Measurements from ENCODE around the gene ZNF280C.
"Not testable (repeated sequence)": the region's sequence is repeated elsewhere in the genome, so short reads cannot be mapped to it uniquely, and the experiment has no call there.

Gene ZNF280C

GRCh38 chrX:130280901-130281300 lies 12.2 kb upstream of the ZNF280C start:
- Mint-ChIP-seq H3K36me3 (ENCODE audit: low read depth) (no peaks in the 10 kb centered on the region), H3K4me3 (no peak overlapping the region), H3K27ac (no peak overlapping the region), H3K4me1 (ENCODE audit: low read depth) (no peaks in the 10 kb centered on the region), H3K27me3 (no peaks in the 10 kb centered on the region), H3K9me3 (no peaks in the 10 kb centered on the region)

GRCh38 chrX:130272253-130272652 lies 3.6 kb upstream of the ZNF280C start:
- H3K4me3 Mint-ChIP-seq; H3K27me3 Mint-ChIP-seq; H3K36me3 Mint-ChIP-seq (ENCODE audit: low read depth); H3K27ac Mint-ChIP-seq; H3K4me1 Mint-ChIP-seq (ENCODE audit: low read depth); H3K9me3 Mint-ChIP-seq: not testable (repeated sequence)

GRCh38 chrX:130269391-130269790 lies 692 bp upstream of the ZNF280C start:
- not testable (repeated sequence) for H3K4me3 Mint-ChIP-seq; H3K9me3 Mint-ChIP-seq; H3K36me3 Mint-ChIP-seq (ENCODE audit: low read depth); H3K27ac Mint-ChIP-seq; H3K27me3 Mint-ChIP-seq
- peaks cover 22% of the 10 kb centered on the region for H3K4me1 Mint-ChIP-seq (ENCODE audit: low read depth)

- H3K27ac Mint-ChIP-seq = peak overlapping the region; percentile 81
- peak overlapping the region; percentile 89 for H3K4me3 Mint-ChIP-seq
- no peaks in the 10 kb centered on the region for H3K27me3 Mint-ChIP-seq
- H3K4me1 Mint-ChIP-seq (ENCODE audit: low read depth) = peaks cover 24% of the 10 kb centered on the region
- H3K9me3 Mint-ChIP-seq = peaks cover 4% of the 10 kb centered on the region
- no peaks in the 10 kb centered on the region for H3K36me3 Mint-ChIP-seq (ENCODE audit: low read depth)
These were observed 697 bp downstream of the ZNF280C start for GRCh38 chrX:130267956-130268448.

- H3K27ac Mint-ChIP-seq = no peak overlapping the region
- H3K4me1 Mint-ChIP-seq (ENCODE audit: low read depth) = peaks cover 28% of the 10 kb centered on the region
- H3K27me3 Mint-ChIP-seq = no peaks in the 10 kb centered on the region
- H3K9me3 Mint-ChIP-seq = no peaks in the 10 kb centered on the region
- peaks cover 3% of the 10 kb centered on the region for H3K36me3 Mint-ChIP-seq (ENCODE audit: low read depth)
- H3K4me3 Mint-ChIP-seq = no peak overlapping the region
These were observed 4.1 kb downstream of the ZNF280C start for GRCh38 chrX:130264573-130264972.

GRCh38 chrX:130263016-130263415 lies 5.7 kb downstream of the ZNF280C start:
- Mint-ChIP-seq H3K4me1 (ENCODE audit: low read depth) (peaks cover 25% of the 10 kb centered on the region), H3K27me3 (no peaks in the 10 kb centered on the region), H3K27ac (no peak overlapping the region), H3K36me3 (ENCODE audit: low read depth) (peaks cover 10% of the 10 kb centered on the region), H3K4me3 (no peak overlapping the region), H3K9me3 (no peaks in the 10 kb centered on the region)

- H3K27me3 Mint-ChIP-seq = no peaks in the 10 kb centered on the region
- no peak overlapping the region for H3K27ac Mint-ChIP-seq
- no peaks in the 10 kb centered on the region for H3K9me3 Mint-ChIP-seq
- peaks cover 20% of the 10 kb centered on the region for H3K4me1 Mint-ChIP-seq (ENCODE audit: low read depth)
- no peak overlapping the region for H3K4me3 Mint-ChIP-seq
- peaks cover 15% of the 10 kb centered on the region for H3K36me3 Mint-ChIP-seq (ENCODE audit: low read depth)
These were observed 6.5 kb downstream of the ZNF280C start for GRCh38 chrX:130262231-130262630.

- Mint-ChIP-seq H3K27me3 (no peaks in the 10 kb centered on the region), H3K4me3 (no peak overlapping the region), H3K27ac (no peak overlapping the region), H3K36me3 (ENCODE audit: low read depth) (peaks cover 16% of the 10 kb centered on the region), H3K9me3 (no peaks in the 10 kb centered on the region), H3K4me1 (ENCODE audit: low read depth) (peaks cover 16% of the 10 kb centered on the region)
These were observed 7.3 kb downstream of the ZNF280C start for GRCh38 chrX:130261296-130261893.

- Mint-ChIP-seq H3K36me3 (ENCODE audit: low read depth) (peaks cover 20% of the 10 kb centered on the region), H3K4me1 (ENCODE audit: low read depth) (peaks cover 6% of the 10 kb centered on the region), H3K4me3 (no peak overlapping the region), H3K27ac (no peak overlapping the region), H3K27me3 (no peaks in the 10 kb centered on the region), H3K9me3 (no peaks in the 10 kb centered on the region)
These were observed 8.4 kb downstream of the ZNF280C start for GRCh38 chrX:130260316-130260715.

- H3K27ac Mint-ChIP-seq = no peak overlapping the region
These were observed 14.8 kb downstream of the ZNF280C start for GRCh38 chrX:130253916-130254315.

GRCh38 chrX:130251671-130252070 lies 17.0 kb downstream of the ZNF280C start:
- Mint-ChIP-seq H3K4me3 (no peak overlapping the region), H3K36me3 (ENCODE audit: low read depth) (peaks cover 30% of the 10 kb centered on the region), H3K9me3 (no peaks in the 10 kb centered on the region), H3K4me1 (ENCODE audit: low read depth) (peaks cover 17% of the 10 kb centered on the region), H3K27ac (no peak overlapping the region), H3K27me3 (no peaks in the 10 kb centered on the region)

More at GRCh38 chrX:130253916-130254315, 14.8 kb downstream of the ZNF280C start:
- no peaks in the 10 kb centered on the region for H3K9me3 Mint-ChIP-seq
- H3K27me3 Mint-ChIP-seq = no peaks in the 10 kb centered on the region
- H3K4me3 Mint-ChIP-seq = no peak overlapping the region
- H3K4me1 Mint-ChIP-seq (ENCODE audit: low read depth) = peaks cover 17% of the 10 kb centered on the region
- peaks cover 40% of the 10 kb centered on the region for H3K36me3 Mint-ChIP-seq (ENCODE audit: low read depth)

GRCh38 chrX:130247996-130248395 lies 20.7 kb downstream of the ZNF280C start:
- Mint-ChIP-seq H3K27ac (no peak overlapping the region), H3K4me1 (ENCODE audit: low read depth) (peaks cover 9% of the 10 kb centered on the region), H3K4me3 (no peak overlapping the region), H3K9me3 (no peaks in the 10 kb centered on the region), H3K27me3 (no peaks in the 10 kb centered on the region), H3K36me3 (ENCODE audit: low read depth) (peaks cover 17% of the 10 kb centered on the region)

- Mint-ChIP-seq H3K27me3 (no peaks in the 10 kb centered on the region), H3K36me3 (ENCODE audit: low read depth) (peaks cover 13% of the 10 kb centered on the region)
These were observed 22.6 kb downstream of the ZNF280C start for GRCh38 chrX:130246084-130246483.

GRCh38 chrX:130245441-130245840 lies 23.3 kb downstream of the ZNF280C start:
- Mint-ChIP-seq H3K4me1 (ENCODE audit: low read depth) (peaks cover 7% of the 10 kb centered on the region), H3K4me3 (no peak overlapping the region), H3K36me3 (ENCODE audit: low read depth) (peaks cover 11% of the 10 kb centered on the region), H3K9me3 (no peaks in the 10 kb centered on the region), H3K27me3 (no peaks in the 10 kb centered on the region), H3K27ac (no peak overlapping the region)

More at GRCh38 chrX:130246084-130246483, 22.6 kb downstream of the ZNF280C start:
- H3K4me1 Mint-ChIP-seq (ENCODE audit: low read depth) = peaks cover 9% of the 10 kb centered on the region
- no peak overlapping the region for H3K4me3 Mint-ChIP-seq
- H3K27ac Mint-ChIP-seq = no peak overlapping the region
- no peaks in the 10 kb centered on the region for H3K9me3 Mint-ChIP-seq

- peaks cover 31% of the 10 kb centered on the region for H3K36me3 Mint-ChIP-seq (ENCODE audit: low read depth)
- H3K4me1 Mint-ChIP-seq (ENCODE audit: low read depth); H3K27ac Mint-ChIP-seq; H3K9me3 Mint-ChIP-seq; H3K4me3 Mint-ChIP-seq; H3K27me3 Mint-ChIP-seq: not testable (repeated sequence)
These were observed 37.5 kb downstream of the ZNF280C start for GRCh38 chrX:130231184-130231583.

GRCh38 chrX:130228871-130229270 lies 39.8 kb downstream of the ZNF280C start:
- Mint-ChIP-seq H3K27me3 (no peaks in the 10 kb centered on the region), H3K4me1 (ENCODE audit: low read depth) (no peaks in the 10 kb centered on the region), H3K36me3 (ENCODE audit: low read depth) (peaks cover 17% of the 10 kb centered on the region), H3K9me3 (no peaks in the 10 kb centered on the region), H3K27ac (no peak overlapping the region), H3K4me3 (no peak overlapping the region)
